ENCODE measurements around the gene IGFBP4. TPM values are rescaled to one million over a fixed set of nuclear protein-coding genes. Genes with fewer than 3 reads are reported as not detected.

IGFBP4 gene
- total and polyA plus RNA-seq, 9 donors: 105 to 325 (median 273) TPM

DNA sequence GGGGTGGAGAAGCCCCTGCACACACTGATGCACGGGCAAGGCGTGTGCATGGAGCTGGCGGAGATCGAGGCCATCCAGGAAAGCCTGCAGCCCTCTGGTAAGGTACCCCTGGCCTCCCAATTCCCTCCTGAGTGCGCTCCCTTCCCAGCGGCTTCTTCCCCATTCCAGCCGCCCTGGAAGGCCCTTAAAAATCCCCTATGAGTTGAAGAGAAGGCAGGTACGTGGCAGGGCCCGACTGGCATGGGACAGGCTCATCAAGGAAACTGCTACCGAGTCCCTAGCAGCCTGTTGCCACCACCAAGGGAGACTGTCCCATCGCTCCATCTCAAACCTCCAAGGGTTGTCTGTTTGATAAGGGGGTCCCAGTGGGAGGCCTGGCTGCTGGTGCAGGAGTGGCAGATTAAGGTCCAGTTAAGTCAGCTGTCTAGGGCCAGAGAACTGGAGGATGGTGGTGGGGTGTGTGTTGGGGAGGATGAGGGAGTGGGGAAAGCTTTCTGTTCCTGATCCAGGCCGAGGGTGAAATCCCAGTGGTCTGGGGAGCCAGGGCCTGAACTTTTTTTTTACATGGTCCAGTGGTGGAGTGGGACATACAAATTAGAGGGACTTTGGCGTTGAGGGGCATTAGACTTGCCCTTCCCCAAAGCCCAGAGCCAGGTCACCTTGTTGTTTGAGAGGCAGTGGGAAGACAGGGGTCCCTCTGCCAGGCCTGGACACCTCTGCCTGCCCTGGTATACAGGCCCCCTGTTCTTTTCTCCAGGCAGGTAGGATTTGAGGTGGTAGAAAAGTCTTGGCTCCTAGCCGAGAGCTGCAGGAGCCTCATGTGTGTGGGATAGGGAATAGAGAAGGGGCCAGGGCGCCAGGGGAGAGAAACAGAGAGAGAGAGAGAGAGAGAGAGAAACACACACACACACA is 994 bp downstream of the IGFBP4 start:
- WGBS (ENCODE audit: insufficient coverage): 5% methylated on average over 6 of the region's 15 CpGs
- Histone ChIP-seq H3K36me3 (ENCODE audit: control insufficient read depth, insufficient read depth, low read length) (peaks cover 7% of the 10 kb centered on the region), H3K4me3 (ENCODE audit: low read length) (peak overlapping the region; percentile 78), H3K9me3 (replicated peaks; ENCODE audit: control insufficient read depth, low read depth, low read length) (no peaks in the 10 kb centered on the region), H3K27me3 (ENCODE audit: control insufficient read depth, insufficient read depth, low read length) (peaks cover 16% of the 10 kb centered on the region), H3K4me1 (ENCODE audit: control insufficient read depth, insufficient read depth, low read length) (peaks cover 59% of the 10 kb centered on the region), H3K27ac (ENCODE audit: low read length) (peak overlapping the region; percentile 87)
- peak; percentile 50 for DNase-seq

DNA sequence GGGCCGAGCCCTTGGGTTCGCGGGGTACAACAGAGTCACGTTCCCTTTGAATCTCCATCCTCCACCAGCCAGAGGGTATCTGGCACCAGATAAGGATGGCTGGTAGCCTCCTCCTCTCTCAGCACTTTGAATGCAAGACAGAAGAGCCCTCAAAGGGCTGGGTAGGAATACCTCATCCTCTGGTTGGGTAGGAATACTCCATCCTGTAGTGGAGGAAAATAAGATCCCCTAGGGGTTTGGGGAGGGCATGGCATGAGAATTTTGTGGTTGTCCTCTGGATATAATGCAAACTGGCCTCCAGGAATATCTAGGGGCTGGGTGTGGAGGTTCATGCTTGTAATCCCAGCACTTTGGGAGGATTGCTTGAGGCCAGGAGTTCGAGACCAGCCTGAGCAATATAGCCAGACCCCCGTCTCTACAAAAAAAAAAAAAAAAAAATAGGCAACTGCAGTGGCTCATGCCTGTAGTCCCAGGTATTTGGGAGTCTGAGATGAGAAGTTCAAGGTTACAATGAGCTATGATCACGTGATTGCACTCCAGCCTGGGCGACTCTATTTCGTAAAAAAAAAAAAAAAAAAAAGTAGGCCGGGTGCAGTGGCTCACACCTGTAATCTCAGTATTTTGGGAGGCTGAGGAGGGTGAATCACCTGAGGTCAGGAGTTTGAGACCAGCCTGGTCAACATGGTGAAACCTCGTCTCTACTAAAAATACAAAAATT is 2.7 kb downstream of the IGFBP4 start:
- peaks cover 10% of the 10 kb centered on the region for H3K36me3 ChIP-seq (ENCODE audit: control insufficient read depth, insufficient read depth, low read length)
- H3K9me3 ChIP-seq (replicated peaks; ENCODE audit: control insufficient read depth, low read depth, low read length): no peaks in the 10 kb centered on the region
- peaks cover 16% of the 10 kb centered on the region for H3K27me3 ChIP-seq (ENCODE audit: control insufficient read depth, insufficient read depth, low read length)
- H3K4me3 ChIP-seq (ENCODE audit: low read length): peak overlapping the region; percentile 78
- H3K4me1 ChIP-seq (ENCODE audit: control insufficient read depth, insufficient read depth, low read length): peaks cover 70% of the 10 kb centered on the region
- WGBS (ENCODE audit: insufficient coverage): 52% methylated on average over 4 of the region's 11 CpGs
- no peak for DNase-seq
- peak overlapping the region; percentile 87 for H3K27ac ChIP-seq (ENCODE audit: low read length)

DNA sequence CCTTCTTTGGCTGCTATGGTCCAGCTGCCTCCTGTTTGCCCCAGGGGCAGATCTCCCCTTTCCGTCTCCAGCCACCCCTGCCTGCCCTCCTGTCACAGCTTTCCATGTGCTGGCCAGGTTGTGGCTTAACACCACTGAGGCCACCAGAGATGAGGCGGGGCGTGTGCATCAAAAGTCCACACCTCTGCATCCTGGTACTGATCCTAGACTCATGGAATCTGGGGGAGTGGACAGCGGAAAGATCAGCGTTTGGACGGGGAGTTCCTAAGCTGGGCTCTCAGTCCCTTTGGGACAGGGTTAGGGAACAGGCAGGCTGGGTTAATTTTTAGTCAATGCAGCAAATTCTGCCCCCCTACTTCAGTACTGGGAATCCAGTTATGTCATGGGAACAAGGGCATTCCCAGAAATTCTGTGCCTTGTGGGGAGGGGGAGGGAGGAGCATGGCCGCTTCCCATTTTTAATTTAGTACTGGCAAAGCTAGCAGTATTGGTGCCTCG is 3.9 kb downstream of the IGFBP4 start:
- Histone ChIP-seq H3K4me1 (ENCODE audit: control insufficient read depth, insufficient read depth, low read length) (peaks cover 78% of the 10 kb centered on the region), H3K36me3 (ENCODE audit: control insufficient read depth, insufficient read depth, low read length) (peaks cover 11% of the 10 kb centered on the region), H3K4me3 (ENCODE audit: low read length) (peak overlapping the region; percentile 15), H3K27me3 (ENCODE audit: control insufficient read depth, insufficient read depth, low read length) (peaks cover 16% of the 10 kb centered on the region), H3K27ac (ENCODE audit: low read length) (peak overlapping the region; percentile 38), H3K9me3 (replicated peaks; ENCODE audit: control insufficient read depth, low read depth, low read length) (no peaks in the 10 kb centered on the region)
- WGBS (ENCODE audit: insufficient coverage): 17% methylated on average over 1 of the region's 8 CpGs
- DNase-seq: peak; percentile 74

- peaks cover 78% of the 10 kb centered on the region for H3K4me1 ChIP-seq (ENCODE audit: control insufficient read depth, insufficient read depth, low read length)
Measured at GRCh38 chr17:40447806-40448205, 4.6 kb downstream of the IGFBP4 start.

GRCh38 chr17:40448213-40448638 is 5.0 kb downstream of the IGFBP4 start:
- H3K27me3 ChIP-seq (ENCODE audit: control insufficient read depth, insufficient read depth, low read length): peaks cover 10% of the 10 kb centered on the region
- no peaks in the 10 kb centered on the region for H3K9me3 ChIP-seq (replicated peaks; ENCODE audit: control insufficient read depth, low read depth, low read length)
- H3K4me3 ChIP-seq (ENCODE audit: low read length): no peak overlapping the region
- H3K4me1 ChIP-seq (ENCODE audit: control insufficient read depth, insufficient read depth, low read length): peaks cover 79% of the 10 kb centered on the region
- DNase-seq: peak; percentile 50
- H3K36me3 ChIP-seq (ENCODE audit: control insufficient read depth, insufficient read depth, low read length): peaks cover 19% of the 10 kb centered on the region
- WGBS (ENCODE audit: insufficient coverage): 19% methylated on average over 7 of the region's 8 CpGs
- H3K27ac ChIP-seq (ENCODE audit: low read length): peak overlapping the region; percentile 57

More at GRCh38 chr17:40447806-40448205, 4.6 kb downstream of the IGFBP4 start:
- H3K27me3 ChIP-seq (ENCODE audit: control insufficient read depth, insufficient read depth, low read length): peaks cover 13% of the 10 kb centered on the region
- H3K4me3 ChIP-seq (ENCODE audit: low read length): no peak overlapping the region
- peak overlapping the region; percentile 57 for H3K27ac ChIP-seq (ENCODE audit: low read length)
- H3K9me3 ChIP-seq (replicated peaks; ENCODE audit: control insufficient read depth, low read depth, low read length): no peaks in the 10 kb centered on the region
- DNase-seq: no peak
- 68% methylated on average over 4 of the region's 4 CpGs for WGBS (ENCODE audit: insufficient coverage)
- peaks cover 15% of the 10 kb centered on the region for H3K36me3 ChIP-seq (ENCODE audit: control insufficient read depth, insufficient read depth, low read length)

GRCh38 chr17:40448639-40449261 is 5.5 kb downstream of the IGFBP4 start:
- Histone ChIP-seq H3K27me3 (ENCODE audit: control insufficient read depth, insufficient read depth, low read length) (peaks cover 10% of the 10 kb centered on the region), H3K4me3 (ENCODE audit: low read length) (no peak overlapping the region), H3K27ac (ENCODE audit: low read length) (no peak overlapping the region), H3K9me3 (replicated peaks; ENCODE audit: control insufficient read depth, low read depth, low read length) (no peaks in the 10 kb centered on the region), H3K36me3 (ENCODE audit: control insufficient read depth, insufficient read depth, low read length) (peaks cover 24% of the 10 kb centered on the region), H3K4me1 (ENCODE audit: control insufficient read depth, insufficient read depth, low read length) (peaks cover 82% of the 10 kb centered on the region)
- 61% methylated on average over 6 of the region's 7 CpGs for WGBS (ENCODE audit: insufficient coverage)
- DNase-seq: no peak

DNA sequence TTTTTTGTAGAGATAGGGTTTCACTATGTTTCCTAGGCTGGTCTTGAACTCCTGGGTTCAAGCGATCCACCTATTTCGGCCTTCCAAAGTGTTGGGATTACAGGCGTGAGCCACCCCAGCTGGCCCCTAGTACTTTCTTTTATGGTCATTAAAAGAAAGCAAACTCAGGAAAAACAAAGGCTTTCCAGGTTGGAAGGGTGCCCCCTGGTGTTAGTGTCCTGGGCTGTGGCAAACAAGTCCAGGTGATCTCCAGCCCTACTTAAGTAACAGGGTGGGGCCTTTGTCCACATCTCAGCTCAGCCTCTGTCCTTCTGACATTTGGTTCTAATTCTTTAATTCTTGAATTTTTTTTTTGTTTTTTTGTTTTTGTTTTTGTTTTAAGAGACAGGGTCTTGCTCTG is 6.9 kb downstream of the IGFBP4 start:
- no peak for DNase-seq
- peaks cover 74% of the 10 kb centered on the region for H3K4me1 ChIP-seq (ENCODE audit: control insufficient read depth, insufficient read depth, low read length)
- no peaks in the 10 kb centered on the region for H3K9me3 ChIP-seq (replicated peaks; ENCODE audit: control insufficient read depth, low read depth, low read length)
- H3K27me3 ChIP-seq (ENCODE audit: control insufficient read depth, insufficient read depth, low read length): peaks cover 4% of the 10 kb centered on the region
- WGBS (ENCODE audit: insufficient coverage): 77% methylated on average over 3 of the region's 3 CpGs
- no peak overlapping the region for H3K4me3 ChIP-seq (ENCODE audit: low read length)
- peak overlapping the region; percentile 42 for H3K27ac ChIP-seq (ENCODE audit: low read length)
- H3K36me3 ChIP-seq (ENCODE audit: control insufficient read depth, insufficient read depth, low read length): peaks cover 34% of the 10 kb centered on the region

DNA sequence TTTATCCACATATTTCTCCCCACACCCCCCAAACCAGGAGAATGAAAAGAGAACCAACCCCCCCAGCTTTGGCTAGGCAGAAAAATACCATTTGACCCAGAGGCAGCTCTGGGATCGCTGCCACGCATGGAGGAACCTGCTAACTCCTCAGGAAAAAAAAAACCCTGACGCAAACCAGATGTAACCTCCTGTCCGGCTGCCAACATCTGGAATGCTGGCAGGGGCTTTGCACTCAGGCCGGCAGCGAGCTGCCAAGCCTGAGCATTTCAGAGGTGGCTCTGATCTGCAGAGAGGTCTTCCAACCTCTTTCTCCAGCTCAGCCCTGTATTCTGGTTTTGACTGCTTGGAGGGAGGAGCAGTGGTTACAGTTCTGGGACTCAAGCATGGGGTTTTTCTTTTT is 8.2 kb downstream of the IGFBP4 start:
- Histone ChIP-seq H3K27me3 (ENCODE audit: control insufficient read depth, insufficient read depth, low read length) (no peaks in the 10 kb centered on the region), H3K4me3 (ENCODE audit: low read length) (no peak overlapping the region), H3K4me1 (ENCODE audit: control insufficient read depth, insufficient read depth, low read length) (peaks cover 68% of the 10 kb centered on the region), H3K27ac (ENCODE audit: low read length) (peak overlapping the region; percentile 92), H3K36me3 (ENCODE audit: control insufficient read depth, insufficient read depth, low read length) (peaks cover 35% of the 10 kb centered on the region), H3K9me3 (replicated peaks; ENCODE audit: control insufficient read depth, low read depth, low read length) (no peaks in the 10 kb centered on the region)
- peak; percentile 95 for DNase-seq
- 14% methylated on average over 6 of the region's 6 CpGs for WGBS (ENCODE audit: insufficient coverage)

DNA sequence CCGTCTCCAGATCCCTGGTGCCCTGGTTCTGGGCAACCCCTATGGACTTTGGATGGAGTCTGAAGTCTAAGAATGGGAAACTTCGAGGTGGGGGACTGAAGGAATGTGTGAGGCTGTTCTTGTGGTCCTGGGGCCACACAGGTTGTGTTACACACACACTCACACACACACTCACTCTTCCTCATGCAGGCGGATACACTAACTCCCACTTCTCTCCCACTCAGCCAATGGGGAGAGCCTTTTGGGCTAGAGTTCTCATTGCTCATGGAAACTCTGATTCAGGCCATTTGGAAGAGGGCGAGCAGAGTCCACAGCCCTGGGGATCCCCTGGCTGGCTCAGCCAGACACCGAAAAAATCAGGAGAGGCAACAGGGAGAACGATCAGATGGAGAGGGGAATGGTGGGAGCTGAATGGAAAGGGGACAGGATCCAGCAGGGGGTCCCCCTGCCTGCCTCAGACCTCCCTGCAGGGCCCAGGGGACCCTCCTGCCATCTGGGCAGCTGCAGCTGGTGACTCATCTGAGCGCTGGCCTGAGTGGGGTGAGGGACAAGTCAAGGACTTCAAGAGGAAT is 9.1 kb downstream of the IGFBP4 start:
- WGBS (ENCODE audit: insufficient coverage): 10% methylated on average over 3 of the region's 7 CpGs
- Histone ChIP-seq H3K27ac (ENCODE audit: low read length) (peak overlapping the region; percentile 92), H3K9me3 (replicated peaks; ENCODE audit: control insufficient read depth, low read depth, low read length) (no peaks in the 10 kb centered on the region), H3K4me3 (ENCODE audit: low read length) (no peak overlapping the region), H3K36me3 (ENCODE audit: control insufficient read depth, insufficient read depth, low read length) (peaks cover 40% of the 10 kb centered on the region), H3K27me3 (ENCODE audit: control insufficient read depth, insufficient read depth, low read length) (no peaks in the 10 kb centered on the region), H3K4me1 (ENCODE audit: control insufficient read depth, insufficient read depth, low read length) (peaks cover 68% of the 10 kb centered on the region)
- DNase-seq: peak; percentile 98

Measured in muscle of leg (tissue), 11 donors.